Tibial artery (tissue), 4 donors: ENCODE results near the gene HLA-C.
"Not testable (repeated sequence)": the region's sequence is repeated elsewhere in the genome, so short reads cannot be mapped to it uniquely, and the experiment has no call there.

Experiments used
- DNase-seq, 2 donors: peaks; one replicate each; pipeline ENCODE4 v3.0.0-alpha.2; 2019
- H3K27ac ChIP-seq, 2 donors: fragments of 200-600 bp; sonication (generic) in 1 of 2; 1 replicate in 1 of 2; 2 replicates in 1 of 2; pipeline ENCODE4 v1.5.1; 2018 to 2019; ENCODE audit warnings: mild to moderate bottlenecking in 1 of 2
- H3K27me3 ChIP-seq, 2 donors: fragments of 200-600 bp; sonication (generic) in 1 of 2; one replicate each; pipeline versions ENCODE4 v1.5.1 to v1.6.0; 2016 to 2019
- H3K36me3 ChIP-seq, 3 donors: fragments of 200-600 bp; sonication (generic) in 2 of 3; one replicate each; pipeline ENCODE4 v1.5.1; 2016 to 2019; ENCODE audit warnings: mild to moderate bottlenecking in 2 of 3
- H3K4me1 ChIP-seq, 4 donors: fragments of 200-600 bp; sonication (generic) in 2 of 4; 1 replicate in 3 of 4; 2 replicates in 1 of 4; pipeline ENCODE4 v1.5.1; 2016 to 2019
- H3K4me3 ChIP-seq, 2 donors: fragments of 200-600 bp; sonication (generic) in 1 of 2; 1 replicate in 1 of 2; 2 replicates in 1 of 2; pipeline ENCODE4 v1.5.1; 2018 to 2019; ENCODE audit warnings: mild to moderate bottlenecking in 2 of 2
- H3K9me3 ChIP-seq, 3 donors: fragments of 200-600 bp; sonication (generic) in 1 of 3; one replicate each; pipeline ENCODE4 v1.5.1; 2016 to 2019
- CTCF ChIP-seq, 2 experiments: fragments of 200-600 bp in 1 of 2; fragments of 450-650 bp in 1 of 2; IDR thresholded peaks; one replicate each; pipeline ENCODE4 v1.5.1; 2017 to 2019; ENCODE audit warnings: antibody characterized with exemption in 2 of 2, mild to moderate bottlenecking in 1 of 2, moderate library complexity in 1 of 2
- intact Hi-C: fragments of 100-400 bp; cut with DNase I; formaldehyde crosslinking; loops from one replicate; pipeline ENCODE4 v1.15.0; 2023; ENCODE audit warnings: low total_unique reads

Gene HLA-C

DNA sequence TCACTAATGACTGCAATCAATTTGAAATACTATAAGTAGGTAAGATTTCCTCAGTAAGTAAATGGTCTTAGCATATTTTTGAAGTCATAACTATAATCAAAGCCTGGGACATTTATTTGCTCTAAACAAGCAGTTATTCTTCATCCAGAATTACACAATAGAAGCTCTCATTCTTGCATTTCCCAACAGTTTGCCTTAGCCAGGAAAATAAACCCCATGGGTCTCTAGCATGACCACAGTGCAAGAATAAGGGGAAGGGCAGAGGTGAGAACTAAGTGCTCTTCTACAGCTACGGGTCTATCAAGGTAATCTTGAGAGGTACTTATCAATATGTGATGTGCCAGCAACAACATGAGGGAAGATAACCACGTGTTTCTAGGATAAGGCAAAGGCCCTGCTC is 14.1 kb upstream of the HLA-C start:
- Histone ChIP-seq H3K4me1 (no peaks in the 10 kb centered on the region), H3K9me3 (no peaks in the 10 kb centered on the region), H3K27me3 (peaks cover 0 to 6% of the 10 kb centered on the region in 2 donors), H3K27ac (no peak overlapping the region), H3K36me3 (no peaks in the 10 kb centered on the region), H3K4me3 (no peak overlapping the region)
- DNase-seq: no peak
- TF ChIP-seq CTCF (IDR thresholded peaks at IDR 0.05): no peak
- intact Hi-C loops: no loop called here

DNA sequence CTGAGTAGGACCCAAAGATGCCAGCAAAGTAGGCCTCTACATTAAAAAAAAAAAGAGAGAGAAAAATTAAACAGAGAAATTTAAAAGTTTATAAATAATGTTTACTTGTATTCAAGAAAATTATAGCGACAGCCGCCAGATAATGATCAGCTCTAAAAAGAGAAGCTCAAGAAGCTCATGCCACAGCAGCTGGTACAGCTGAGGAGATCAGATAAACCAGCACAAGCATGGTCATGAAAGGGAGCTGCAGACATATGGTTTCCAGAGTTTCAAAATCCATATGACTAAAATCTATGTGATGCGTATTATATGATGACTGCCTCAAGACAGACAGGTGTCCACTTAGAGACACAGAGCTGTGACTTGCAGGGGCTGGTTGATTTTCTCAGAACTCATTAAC is 13.6 kb upstream of the HLA-C start:
- no peak for DNase-seq
- Histone ChIP-seq H3K9me3 (no peaks in the 10 kb centered on the region), H3K27ac (no peak overlapping the region), H3K4me3 (no peak overlapping the region), H3K27me3 (peaks cover 0 to 1% of the 10 kb centered on the region in 2 donors), H3K36me3 (no peaks in the 10 kb centered on the region), H3K4me1 (no peaks in the 10 kb centered on the region)
- intact Hi-C loops: no loop called here
- TF ChIP-seq CTCF (IDR thresholded peaks at IDR 0.05): no peak

GRCh38 chr6:31279647-31280046 is 7.8 kb upstream of the HLA-C start:
- H3K4me3 ChIP-seq, H3K36me3 ChIP-seq, intact Hi-C loops, H3K27ac ChIP-seq, DNase-seq, H3K9me3 ChIP-seq, H3K4me1 ChIP-seq, H3K27me3 ChIP-seq: not testable (repeated sequence)

DNA sequence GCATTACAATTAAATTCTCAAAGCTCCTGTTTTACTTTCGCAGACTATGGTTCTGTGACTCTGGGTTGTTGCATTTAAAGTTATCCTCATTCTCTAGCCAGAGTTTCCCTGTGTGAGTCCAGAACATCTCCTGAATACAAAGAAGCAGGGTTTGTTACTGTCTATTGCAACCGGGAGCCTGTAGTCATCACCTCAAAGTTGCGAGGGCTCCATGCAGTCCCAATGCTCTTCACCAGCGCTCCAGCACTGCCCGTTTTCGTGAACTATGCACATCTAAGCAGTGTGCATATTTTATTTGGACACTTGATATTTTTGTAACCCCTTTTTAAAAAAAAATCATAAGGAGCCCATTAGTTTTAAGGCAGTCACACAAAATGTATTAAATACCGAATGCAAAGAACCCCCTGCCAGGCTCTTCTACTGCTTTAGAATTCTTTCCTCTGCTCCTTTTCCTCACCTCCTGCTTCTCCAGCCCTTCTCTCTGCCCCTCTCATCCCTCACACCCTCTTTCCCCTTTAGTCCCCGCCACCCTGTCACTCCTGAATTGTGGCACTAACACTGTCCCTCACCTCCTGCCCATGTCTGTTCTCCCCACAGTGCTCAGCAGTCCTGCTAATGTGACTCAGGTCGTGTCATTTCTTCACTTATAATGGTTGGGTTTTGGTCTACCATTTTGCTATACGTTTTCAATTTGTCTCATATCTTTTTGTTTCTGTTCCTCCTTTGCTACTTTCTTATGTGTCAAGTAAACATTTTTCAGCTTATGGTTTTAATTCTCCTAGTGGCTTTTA is 1.1 kb upstream of the HLA-C start:
- Histone ChIP-seq H3K4me3 (peak overlapping the region; percentile 86 to 94), H3K4me1 (peaks cover 0 to 19% (median 0%) of the 10 kb centered on the region in 4 donors), H3K27me3 (no peaks in the 10 kb centered on the region), H3K27ac (peak overlapping the region; percentile 91 to 100), H3K36me3 (peaks cover 0 to 22% (median 10%) of the 10 kb centered on the region in 3 donors), H3K9me3 (no peaks in the 10 kb centered on the region)
- no peak for DNase-seq
- no peak for TF ChIP-seq CTCF (IDR thresholded peaks at IDR 0.05)
- intact Hi-C loops: loop anchor here (5.0 kb wide), 1 partner anchor 81 kb away; no protein-coding TSS in a partner anchor

- Histone ChIP-seq H3K27ac (peak overlapping the region; percentile 91 to 100), H3K36me3 (peaks cover 0 to 22% (median 12%) of the 10 kb centered on the region in 3 donors), H3K27me3 (no peaks in the 10 kb centered on the region), H3K4me3 (peak overlapping the region; percentile 86 to 94), H3K4me1 (peaks cover 0 to 19% (median 0%) of the 10 kb centered on the region in 4 donors), H3K9me3 (no peaks in the 10 kb centered on the region)
- no peak for TF ChIP-seq CTCF (IDR thresholded peaks at IDR 0.05)
- intact Hi-C loops: loop anchor here (5.0 kb wide), 1 partner anchor 80 kb away; no protein-coding TSS in a partner anchor
- DNase-seq: no peak
Measured at GRCh38 chr6:31272436-31272835, 544 bp upstream of the HLA-C start.
